Measurements from ENCODE around the gene RPS21. TPM values are rescaled to one million over a fixed set of nuclear protein-coding genes. Genes with fewer than 3 reads are reported as not detected.

Gene RPS21
- polyA plus RNA-seq, 4 donors: 2,127 to 8,814 (median 3,344) TPM

- peaks cover 0 to 3% (median 0%) of the 10 kb centered on the region in 3 donors for H3K36me3 ChIP-seq (ENCODE audit: control insufficient read depth in 3 of 3, insufficient read depth in 2 of 3, low read depth in 1 of 3, low read length in 3 of 3)
- peaks cover 0 to 38% (median 0%) of the 10 kb centered on the region in 3 donors for H3K4me1 ChIP-seq (ENCODE audit: control insufficient read depth in 3 of 3, insufficient read depth in 2 of 3, low read depth in 1 of 3, low read length in 2 of 3)
- peaks cover 0 to 3% (median 0%) of the 10 kb centered on the region in 3 donors for H3K27me3 ChIP-seq (ENCODE audit: control insufficient read depth in 3 of 3, insufficient read depth in 3 of 3, low read length in 3 of 3)
- no peak for FAIRE-seq
- no peak overlapping the region for H3K4me3 ChIP-seq (ENCODE audit: low read depth in 1 of 3, low read length in 3 of 3)
- no peaks in the 10 kb centered on the region for H3K9me3 ChIP-seq (ENCODE audit: control insufficient read depth in 2 of 2, insufficient read depth in 1 of 2, low read depth in 1 of 2, low read length in 1 of 2)
- peak in 1 of 2 donors; percentile 65 for DNase-seq
- WGBS, 3 donors: 38 to 56% (median 52%) methylated on average over 26 of the region's 26 CpGs
- no peak overlapping the region for H3K27ac ChIP-seq (ENCODE audit: low read depth in 1 of 3, low read length in 2 of 3)
Observed at GRCh38 chr20:62376112-62377063, 10.5 kb upstream of the RPS21 start.

- WGBS, 3 donors: 74 to 82% (median 80%) methylated on average over 17 of the region's 17 CpGs
- DNase-seq (no peak), FAIRE-seq (no peak)
- Histone ChIP-seq H3K36me3 (ENCODE audit: control insufficient read depth in 3 of 3, insufficient read depth in 2 of 3, low read depth in 1 of 3, low read length in 3 of 3) (peaks cover 0 to 8% (median 0%) of the 10 kb centered on the region in 3 donors), H3K4me1 (ENCODE audit: control insufficient read depth in 3 of 3, insufficient read depth in 2 of 3, low read depth in 1 of 3, low read length in 2 of 3) (peaks cover 0 to 33% (median 0%) of the 10 kb centered on the region in 3 donors), H3K27ac (ENCODE audit: low read depth in 1 of 3, low read length in 2 of 3) (no peak overlapping the region), H3K9me3 (ENCODE audit: control insufficient read depth in 2 of 2, insufficient read depth in 1 of 2, low read depth in 1 of 2, low read length in 1 of 2) (no peaks in the 10 kb centered on the region), H3K4me3 (ENCODE audit: low read depth in 1 of 3, low read length in 3 of 3) (no peak overlapping the region), H3K27me3 (ENCODE audit: control insufficient read depth in 3 of 3, insufficient read depth in 3 of 3, low read length in 3 of 3) (peaks cover 0 to 3% (median 0%) of the 10 kb centered on the region in 3 donors)
Observed at GRCh38 chr20:62377064-62377461, 9.8 kb upstream of the RPS21 start.

- 43 to 67% (median 48%) methylated on average over 8 to 15 of the region's 15 CpGs for WGBS, 3 donors
- H3K4me1 ChIP-seq (ENCODE audit: control insufficient read depth in 3 of 3, insufficient read depth in 2 of 3, low read depth in 1 of 3, low read length in 2 of 3): peaks cover 0 to 33% (median 0%) of the 10 kb centered on the region in 3 donors
- DNase-seq: no peak
- no peaks in the 10 kb centered on the region for H3K9me3 ChIP-seq (ENCODE audit: control insufficient read depth in 2 of 2, insufficient read depth in 1 of 2, low read depth in 1 of 2, low read length in 1 of 2)
- FAIRE-seq: no peak
- H3K27ac ChIP-seq (ENCODE audit: low read depth in 1 of 3, low read length in 2 of 3): no peak overlapping the region
- H3K27me3 ChIP-seq (ENCODE audit: control insufficient read depth in 3 of 3, insufficient read depth in 3 of 3, low read length in 3 of 3): peaks cover 0 to 3% (median 0%) of the 10 kb centered on the region in 3 donors
- no peak overlapping the region for H3K4me3 ChIP-seq (ENCODE audit: low read depth in 1 of 3, low read length in 3 of 3)
- peaks cover 0 to 12% (median 0%) of the 10 kb centered on the region in 3 donors for H3K36me3 ChIP-seq (ENCODE audit: control insufficient read depth in 3 of 3, insufficient read depth in 2 of 3, low read depth in 1 of 3, low read length in 3 of 3)
Observed at GRCh38 chr20:62377615-62378178, 9.2 kb upstream of the RPS21 start.

GRCh38 chr20:62378215-62378614 is 8.7 kb upstream of the RPS21 start:
- Histone ChIP-seq H3K9me3 (ENCODE audit: control insufficient read depth in 2 of 2, insufficient read depth in 1 of 2, low read depth in 1 of 2, low read length in 1 of 2) (no peaks in the 10 kb centered on the region), H3K27me3 (ENCODE audit: control insufficient read depth in 3 of 3, insufficient read depth in 3 of 3, low read length in 3 of 3) (peaks cover 0 to 3% (median 0%) of the 10 kb centered on the region in 3 donors), H3K4me3 (ENCODE audit: low read depth in 1 of 3, low read length in 3 of 3) (no peak overlapping the region), H3K36me3 (ENCODE audit: control insufficient read depth in 3 of 3, insufficient read depth in 2 of 3, low read depth in 1 of 3, low read length in 3 of 3) (peaks cover 0 to 12% (median 0%) of the 10 kb centered on the region in 3 donors), H3K4me1 (ENCODE audit: control insufficient read depth in 3 of 3, insufficient read depth in 2 of 3, low read depth in 1 of 3, low read length in 2 of 3) (peaks cover 0 to 33% (median 0%) of the 10 kb centered on the region in 3 donors), H3K27ac (ENCODE audit: low read depth in 1 of 3, low read length in 2 of 3) (no peak overlapping the region)
- FAIRE-seq (no peak), DNase-seq (no peak)
- WGBS, 3 donors: 62 to 74% (median 69%) methylated on average over 20 to 22 of the region's 22 CpGs

- Histone ChIP-seq H3K36me3 (ENCODE audit: control insufficient read depth in 3 of 3, insufficient read depth in 2 of 3, low read depth in 1 of 3, low read length in 3 of 3) (peaks cover 0 to 12% (median 0%) of the 10 kb centered on the region in 3 donors), H3K27ac (ENCODE audit: low read depth in 1 of 3, low read length in 2 of 3) (peak overlapping the region in 1 of 3 donors; percentile 4), H3K4me1 (ENCODE audit: control insufficient read depth in 3 of 3, insufficient read depth in 2 of 3, low read depth in 1 of 3, low read length in 2 of 3) (peaks cover 0 to 20% (median 0%) of the 10 kb centered on the region in 3 donors), H3K9me3 (ENCODE audit: control insufficient read depth in 2 of 2, insufficient read depth in 1 of 2, low read depth in 1 of 2, low read length in 1 of 2) (no peaks in the 10 kb centered on the region), H3K4me3 (ENCODE audit: low read depth in 1 of 3, low read length in 3 of 3) (no peak overlapping the region), H3K27me3 (ENCODE audit: control insufficient read depth in 3 of 3, insufficient read depth in 3 of 3, low read length in 3 of 3) (no peaks in the 10 kb centered on the region)
- 69 to 79% (median 73%) methylated on average over 15 to 16 of the region's 16 CpGs for WGBS, 3 donors
- FAIRE-seq (no peak), DNase-seq (no peak)
Observed at GRCh38 chr20:62381202-62381797, 5.6 kb upstream of the RPS21 start.

GRCh38 chr20:62381842-62382241 is 5.1 kb upstream of the RPS21 start:
- FAIRE-seq (no peak), DNase-seq (no peak)
- WGBS, 3 donors: 89 to 99% (median 91%) methylated on average over 6 of the region's 6 CpGs

GRCh38 chr20:62382306-62383198 is 4.4 kb upstream of the RPS21 start:
- Histone ChIP-seq H3K4me3 (ENCODE audit: low read depth in 1 of 3, low read length in 3 of 3) (no peak overlapping the region), H3K9me3 (ENCODE audit: control insufficient read depth in 2 of 2, insufficient read depth in 1 of 2, low read depth in 1 of 2, low read length in 1 of 2) (no peaks in the 10 kb centered on the region), H3K27me3 (ENCODE audit: control insufficient read depth in 3 of 3, insufficient read depth in 3 of 3, low read length in 3 of 3) (no peaks in the 10 kb centered on the region), H3K27ac (ENCODE audit: low read depth in 1 of 3, low read length in 2 of 3) (no peak overlapping the region), H3K4me1 (ENCODE audit: control insufficient read depth in 3 of 3, insufficient read depth in 2 of 3, low read depth in 1 of 3, low read length in 2 of 3) (peaks cover 0 to 12% (median 0%) of the 10 kb centered on the region in 3 donors), H3K36me3 (ENCODE audit: control insufficient read depth in 3 of 3, insufficient read depth in 2 of 3, low read depth in 1 of 3, low read length in 3 of 3) (peaks cover 0 to 14% (median 0%) of the 10 kb centered on the region in 3 donors)
- WGBS, 3 donors: 39 to 41% (median 39%) methylated on average over 18 of the region's 18 CpGs
- DNase-seq (peak; percentile 78 to 90), FAIRE-seq (no peak)

More at GRCh38 chr20:62381842-62382241, 5.1 kb upstream of the RPS21 start:
- H3K27me3 ChIP-seq (ENCODE audit: control insufficient read depth in 3 of 3, insufficient read depth in 3 of 3, low read length in 3 of 3): no peaks in the 10 kb centered on the region
- H3K4me3 ChIP-seq (ENCODE audit: low read depth in 1 of 3, low read length in 3 of 3): no peak overlapping the region
- H3K4me1 ChIP-seq (ENCODE audit: control insufficient read depth in 3 of 3, insufficient read depth in 2 of 3, low read depth in 1 of 3, low read length in 2 of 3): peaks cover 0 to 15% (median 0%) of the 10 kb centered on the region in 3 donors
- peak overlapping the region in 1 of 3 donors; percentile 4 for H3K27ac ChIP-seq (ENCODE audit: low read depth in 1 of 3, low read length in 2 of 3)
- H3K36me3 ChIP-seq (ENCODE audit: control insufficient read depth in 3 of 3, insufficient read depth in 2 of 3, low read depth in 1 of 3, low read length in 3 of 3): peaks cover 0 to 12% (median 0%) of the 10 kb centered on the region in 3 donors
- H3K9me3 ChIP-seq (ENCODE audit: control insufficient read depth in 2 of 2, insufficient read depth in 1 of 2, low read depth in 1 of 2, low read length in 1 of 2): no peaks in the 10 kb centered on the region
